ENCODE data around the gene ZYX. TPM values are rescaled to one million over a fixed set of nuclear protein-coding genes. Genes with fewer than 3 reads are reported as not detected.

The ZYX gene
- total and polyA plus RNA-seq, 2 of the 13 experiments (the other 11 are each of a cell fraction or from before 2014, with no cell fraction given): 9.9 to 13.7 TPM

- Histone ChIP-seq H3K36me3 (replicated peaks in 1 of 2; ENCODE audit: control insufficient read depth in 1 of 2, insufficient read depth in 2 of 2, low read length in 2 of 2) (no peaks in the 10 kb centered on the region), H2AFZ (ENCODE audit: low read length) (no peak overlapping the region), H3K79me2 (ENCODE audit: insufficient read depth, low read length) (no peaks in the 10 kb centered on the region), H3K4me1 (ENCODE audit: insufficient read depth, low read length) (no peaks in the 10 kb centered on the region), H4K20me1 (ENCODE audit: insufficient read depth, low read length) (no peaks in the 10 kb centered on the region), H3K27ac (ENCODE audit: extremely low read length, insufficient read depth, low read length) (no peak overlapping the region), H3K9ac (ENCODE audit: insufficient read depth, low read depth, low read length) (no peak overlapping the region), H3K9me3 (ENCODE audit: low read length) (no peaks in the 10 kb centered on the region), H3K4me3 (replicated peaks in 1 of 3; ENCODE audit: insufficient read depth in 1 of 3, low read depth in 2 of 3, low read length in 3 of 3) (no peak overlapping the region), H3K4me2 (ENCODE audit: low read depth, low read length) (no peak overlapping the region), H3K27me3 (ENCODE audit: control insufficient read depth in 1 of 2, insufficient read depth in 2 of 2, low read length in 2 of 2) (no peaks in the 10 kb centered on the region)
- no peak for TF ChIP-seq PAX8 (CRISPR knock-in tag; IDR thresholded peaks at IDR 0.05; ENCODE audit: borderline replicate concordance)
- no peak for TF ChIP-seq CBX1 (IDR thresholded peaks at IDR 0.05; ENCODE audit: low read depth)
- no TSS peak for BruUV-seq (replicated peaks)
- in situ Hi-C loops (cut with HindIII; ENCODE audit: extremely low pct_ligation_motif_present, low pct_unique_long_range_greater_than_20kb) (no loop called here), intact Hi-C loops (cut with micrococcal nuclease; ENCODE audit: unreplicated experiment) (no loop called here)
- WGBS (ENCODE audit: low lambda C conversion rate): 0% methylated on average over 1 of the region's 1 CpG
- no peak for FAIRE-seq
- ChIA-PET POLR2A (no interaction called here), CTCF (ENCODE audit: low intra/inter-chr PET ratio, low total read pairs) (no interaction called here)
- DNase-seq (ENCODE audit: low spot score): no peak
- no peak for ATAC-seq
These were observed 46.9 kb upstream of the ZYX start for GRCh38 chr7:143334244-143334643.

- FAIRE-seq (no peak), ATAC-seq (no peak), DNase-seq (ENCODE audit: low spot score) (no peak)
- H3K4me2 ChIP-seq (ENCODE audit: low read depth, low read length): no peak overlapping the region
- H3K4me1 ChIP-seq (ENCODE audit: insufficient read depth, low read length): no peaks in the 10 kb centered on the region
- intact Hi-C loops (cut with micrococcal nuclease; ENCODE audit: unreplicated experiment) (no loop called here), in situ Hi-C loops (cut with HindIII; ENCODE audit: extremely low pct_ligation_motif_present, low pct_unique_long_range_greater_than_20kb) (no loop called here)
- H3K27me3 ChIP-seq (ENCODE audit: control insufficient read depth in 1 of 2, insufficient read depth in 2 of 2, low read length in 2 of 2): no peaks in the 10 kb centered on the region
- WGBS (ENCODE audit: low lambda C conversion rate): 65% methylated on average over 3 of the region's 3 CpGs
- POLR2A ChIA-PET: no interaction called here
- no peak overlapping the region for H3K4me3 ChIP-seq (replicated peaks in 1 of 3; ENCODE audit: insufficient read depth in 1 of 3, low read depth in 2 of 3, low read length in 3 of 3)
- H3K79me2 ChIP-seq (ENCODE audit: insufficient read depth, low read length): no peaks in the 10 kb centered on the region
- no peaks in the 10 kb centered on the region for H3K36me3 ChIP-seq (replicated peaks in 1 of 2; ENCODE audit: control insufficient read depth in 1 of 2, insufficient read depth in 2 of 2, low read length in 2 of 2)
- no peak overlapping the region for H2AFZ ChIP-seq (ENCODE audit: low read length)
- H4K20me1 ChIP-seq (ENCODE audit: insufficient read depth, low read length): no peaks in the 10 kb centered on the region
- BruUV-seq (replicated peaks): no TSS peak
- CTCF ChIA-PET (ENCODE audit: low intra/inter-chr PET ratio, low total read pairs): no interaction called here
- no peak overlapping the region for H3K9ac ChIP-seq (ENCODE audit: insufficient read depth, low read depth, low read length)
- H3K27ac ChIP-seq (ENCODE audit: extremely low read length, insufficient read depth, low read length): no peak overlapping the region
- H3K9me3 ChIP-seq (ENCODE audit: low read length): no peaks in the 10 kb centered on the region
- TF ChIP-seq, protein P1, sequence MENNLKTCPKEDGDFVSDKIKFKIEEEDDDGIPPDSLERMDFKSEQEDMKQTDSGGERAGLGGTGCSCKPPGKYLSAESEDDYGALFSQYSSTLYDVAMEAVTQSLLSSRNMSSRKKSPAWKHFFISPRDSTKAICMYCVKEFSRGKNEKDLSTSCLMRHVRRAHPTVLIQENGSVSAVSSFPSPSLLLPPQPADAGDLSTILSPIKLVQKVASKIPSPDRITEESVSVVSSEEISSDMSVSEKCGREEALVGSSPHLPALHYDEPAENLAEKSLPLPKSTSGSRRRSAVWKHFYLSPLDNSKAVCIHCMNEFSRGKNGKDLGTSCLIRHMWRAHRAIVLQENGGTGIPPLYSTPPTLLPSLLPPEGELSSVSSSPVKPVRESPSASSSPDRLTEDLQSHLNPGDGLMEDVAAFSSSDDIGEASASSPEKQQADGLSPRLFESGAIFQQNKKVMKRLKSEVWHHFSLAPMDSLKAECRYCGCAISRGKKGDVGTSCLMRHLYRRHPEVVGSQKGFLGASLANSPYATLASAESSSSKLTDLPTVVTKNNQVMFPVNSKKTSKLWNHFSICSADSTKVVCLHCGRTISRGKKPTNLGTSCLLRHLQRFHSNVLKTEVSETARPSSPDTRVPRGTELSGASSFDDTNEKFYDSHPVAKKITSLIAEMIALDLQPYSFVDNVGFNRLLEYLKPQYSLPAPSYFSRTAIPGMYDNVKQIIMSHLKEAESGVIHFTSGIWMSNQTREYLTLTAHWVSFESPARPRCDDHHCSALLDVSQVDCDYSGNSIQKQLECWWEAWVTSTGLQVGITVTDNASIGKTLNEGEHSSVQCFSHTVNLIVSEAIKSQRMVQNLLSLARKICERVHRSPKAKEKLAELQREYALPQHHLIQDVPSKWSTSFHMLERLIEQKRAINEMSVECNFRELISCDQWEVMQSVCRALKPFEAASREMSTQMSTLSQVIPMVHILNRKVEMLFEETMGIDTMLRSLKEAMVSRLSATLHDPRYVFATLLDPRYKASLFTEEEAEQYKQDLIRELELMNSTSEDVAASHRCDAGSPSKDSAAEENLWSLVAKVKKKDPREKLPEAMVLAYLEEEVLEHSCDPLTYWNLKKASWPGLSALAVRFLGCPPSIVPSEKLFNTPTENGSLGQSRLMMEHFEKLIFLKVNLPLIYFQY (CRISPR knock-in tag; IDR thresholded peaks at IDR 0.05; ENCODE audit: borderline replicate concordance): no peak
- TF ChIP-seq ARNT (IDR thresholded peaks at IDR 0.05): no peak
- no peak for TF ChIP-seq PRMT3 (CRISPR knock-in tag; IDR thresholded peaks at IDR 0.05; ENCODE audit: borderline replicate concordance, low read depth)
- no peak for TF ChIP-seq ZNF335 (CRISPR knock-in tag; IDR thresholded peaks at IDR 0.05)
- no peak for TF ChIP-seq ZKSCAN8 (CRISPR knock-in tag; IDR thresholded peaks at IDR 0.05; ENCODE audit: borderline replicate concordance)
- TF ChIP-seq ZFP36L2 (CRISPR knock-in tag; IDR thresholded peaks at IDR 0.05): no peak
- no peak for TF ChIP-seq FOXA1 (IDR thresholded peaks at IDR 0.05)
- no peak for TF ChIP-seq FOXA1 (CRISPR knock-in tag; IDR thresholded peaks at IDR 0.05)
- no peak for TF ChIP-seq TBL1XR1 (IDR thresholded peaks at IDR 0.05; ENCODE audit: borderline replicate concordance, low read length, partially characterized antibody)
- TF ChIP-seq ZNF784 (CRISPR knock-in tag; IDR thresholded peaks at IDR 0.05; ENCODE audit: borderline replicate concordance): no peak
- TF ChIP-seq ZFYVE20 (CRISPR knock-in tag; IDR thresholded peaks at IDR 0.05; ENCODE audit: borderline replicate concordance, low read depth): no peak
- TF ChIP-seq LBX2 (CRISPR knock-in tag; IDR thresholded peaks at IDR 0.05; ENCODE audit: borderline replicate concordance): no peak
- TF ChIP-seq MYC (CRISPR knock-in tag; IDR thresholded peaks at IDR 0.05; ENCODE audit: borderline replicate concordance): no peak
These were observed 43.9 kb upstream of the ZYX start for GRCh38 chr7:143337216-143337615.

Measured in HepG2 (cell line).